Keratinocyte (primary cell): Measurements from ENCODE around the gene COL11A1. TPM values are rescaled to one million over a fixed set of nuclear protein-coding genes. Genes with fewer than 3 reads are reported as not detected.

Source experiments
- DNase-seq: peaks from one replicate; pipeline ENCODE4 v3.0.0-alpha.2; 2011; ENCODE audit warnings: low read depth, missing footprints, low spot score
- FAIRE-seq: peaks from 2 replicates; lab custom pipeline; 2011; peaks lifted over from hg19 to GRCh38; lab: Jason Lieb, UNC
- H2AFZ ChIP-seq: 2 replicates; pipeline ENCODE4 v1.6.0; 2012; ENCODE audit warnings: low read length, control low read depth, inconsistent platforms; ENCODE audit not compliant: control insufficient read depth
- H3K27ac ChIP-seq: 2 replicates; pipeline ENCODE4 v1.5.1; 2011; ENCODE audit warnings: low read length; ENCODE audit not compliant: control insufficient read depth, insufficient read depth
- H3K27me3 ChIP-seq: 3 replicates; pipeline ENCODE4 v1.6.0; 2011; ENCODE audit warnings: low read length; ENCODE audit not compliant: control insufficient read depth, insufficient read depth; ENCODE audit errors: extremely low read depth
- H3K36me3 ChIP-seq, 2 experiments: 2 replicates in 1 of 2; 3 replicates in 1 of 2; pipeline ENCODE4 v1.5.1; 2011; ENCODE audit warnings: low read length in 2 of 2, mild to moderate bottlenecking in 1 of 2; ENCODE audit not compliant: control insufficient read depth in 2 of 2, insufficient read depth in 2 of 2; ENCODE audit errors: extremely low read depth in 1 of 2
- H3K4me1 ChIP-seq: 3 replicates; pipeline ENCODE4 v1.5.1; 2011; ENCODE audit warnings: low read length; ENCODE audit not compliant: control insufficient read depth, insufficient read depth; ENCODE audit errors: extremely low read depth
- H3K4me2 ChIP-seq: 3 replicates; pipeline ENCODE4 v1.6.0; 2011; ENCODE audit warnings: low read depth, low read length; ENCODE audit not compliant: control insufficient read depth, insufficient read depth; ENCODE audit errors: extremely low read depth
- H3K4me3 ChIP-seq, 3 experiments: fragments of 200-600 bp in 1 of 3; sonication (generic) in 1 of 3; 2 replicates in 2 of 3; 3 replicates in 1 of 3; pipeline ENCODE4 v1.5.1; 2011 to 2016; ENCODE audit warnings: low read length in 3 of 3, mild to moderate bottlenecking in 3 of 3, control low read depth in 2 of 3, inconsistent platforms in 1 of 3, low read depth in 1 of 3, mixed read lengths in 1 of 3, mixed run types in 1 of 3, moderate library complexity in 1 of 3; ENCODE audit not compliant: control insufficient read depth in 2 of 3, insufficient read depth in 2 of 3; ENCODE audit errors: extremely low read depth in 1 of 3
- H3K79me2 ChIP-seq: 2 replicates; pipeline ENCODE4 v1.6.0; 2012; ENCODE audit warnings: low read length; ENCODE audit not compliant: control insufficient read depth, insufficient read depth
- H3K9ac ChIP-seq: 3 replicates; pipeline ENCODE4 v1.6.0; 2011; ENCODE audit warnings: low read length; ENCODE audit not compliant: control insufficient read depth, insufficient read depth; ENCODE audit errors: extremely low read depth
- H3K9me1 ChIP-seq: 3 replicates; pipeline ENCODE4 v1.6.0; 2011; ENCODE audit warnings: low read length; ENCODE audit not compliant: control insufficient read depth, insufficient read depth; ENCODE audit errors: extremely low read depth
- H3K9me3 ChIP-seq: 2 replicates; pipeline ENCODE4 v1.5.1; 2012; ENCODE audit warnings: low read depth, low read length; ENCODE audit not compliant: control insufficient read depth
- H4K20me1 ChIP-seq: 3 replicates; pipeline ENCODE4 v1.6.0; 2011; ENCODE audit warnings: low read length; ENCODE audit not compliant: control insufficient read depth, insufficient read depth; ENCODE audit errors: extremely low read depth
- CTCF ChIP-seq, 3 experiments: IDR thresholded peaks in 1 of 3; conservative IDR thresholded peaks in 1 of 3; optimal IDR thresholded peaks in 1 of 3; 2 replicates in 2 of 3; 3 replicates in 1 of 3; pipeline versions ENCODE3 to v1.5.1; 2011; ENCODE audit warnings: low read length in 3 of 3, mild to moderate bottlenecking in 3 of 3, moderate library complexity in 2 of 3, control low read depth in 1 of 3, inconsistent platforms in 1 of 3; ENCODE audit not compliant: insufficient read depth in 2 of 3; ENCODE audit errors: extremely low read depth in 1 of 3
- EZH2 ChIP-seq: IDR thresholded peaks from one replicate; pipeline ENCODE4 v1.6.1; 2012; ENCODE audit warnings: inconsistent platforms, mild to moderate bottlenecking, low read length, moderate library complexity
- dilution Hi-C: fragments of 300-500 bp; cut with MboI; formaldehyde crosslinking; loops from one replicate; pipeline ENCODE4 v1.7.0; 2020; ENCODE audit warnings: low sequenced_read_pairs; ENCODE audit not compliant: extremely low pct_ligation_motif_present
- polyA plus RNA-seq, 5 experiments: library from polyadenylated mRNA; depleted of rRNA in 3 of 5; stranded (reverse) in 3 of 5; stranded (forward) in 1 of 5; unstranded in 1 of 5; fragments of >200 nt; gene quantifications; 1 replicate in 1 of 5; 2 replicates in 3 of 5; 3 replicates in 1 of 5; pipeline versions ENCODE4 v1.2.1 to v1.2.3, GENCODE V29; 2011 to 2012; ENCODE audit warnings: missing spikeins in 2 of 5, low read depth in 1 of 5, low replicate concordance in 1 of 5

COL11A1 gene
- polyA plus RNA-seq, 1 donor (not counting 4 experiments of a cell fraction or from before 2014, with no cell fraction given) = 0.37 TPM

- Histone ChIP-seq H3K36me3 (no peaks in the 10 kb centered on the region), H4K20me1 (no peaks in the 10 kb centered on the region), H3K4me3 (no peak overlapping the region), H3K79me2 (no peaks in the 10 kb centered on the region), H3K9ac (no peak overlapping the region), H3K4me1 (no peaks in the 10 kb centered on the region), H2AFZ (no peak overlapping the region), H3K4me2 (no peak overlapping the region), H3K9me3 (no peaks in the 10 kb centered on the region), H3K27ac (no peak overlapping the region), H3K9me1 (no peaks in the 10 kb centered on the region), H3K27me3 (no peaks in the 10 kb centered on the region)
- dilution Hi-C loops = no loop called here
- TF ChIP-seq EZH2 = no peak
- TF ChIP-seq CTCF (optimal IDR thresholded peaks at IDR 0.05 in 1 of 3, IDR thresholded peaks at IDR 0.05 in 1 of 3, conservative IDR thresholded peaks at IDR 0.05 in 1 of 3; ENCODE audit: extremely low read depth in 1 of 3, insufficient read depth in 2 of 3, low read length in 3 of 3) = no peak
- DNase-seq = no peak
- FAIRE-seq = no peak
Measured at GRCh38 chr1:102851616-102852015, 256.7 kb downstream of the COL11A1 start.

GRCh38 chr1:102842606-102843005 lies 265.7 kb downstream of the COL11A1 start:
- H3K4me3 ChIP-seq = no peak overlapping the region
- TF ChIP-seq CTCF (optimal IDR thresholded peaks at IDR 0.05 in 1 of 3, IDR thresholded peaks at IDR 0.05 in 1 of 3, conservative IDR thresholded peaks at IDR 0.05 in 1 of 3; ENCODE audit: extremely low read depth in 1 of 3, insufficient read depth in 2 of 3, low read length in 3 of 3) = no peak
- TF ChIP-seq EZH2 = no peak
- H3K4me2 ChIP-seq = no peak overlapping the region
- no peaks in the 10 kb centered on the region for H3K27me3 ChIP-seq
- H3K79me2 ChIP-seq = no peaks in the 10 kb centered on the region
- H4K20me1 ChIP-seq = no peaks in the 10 kb centered on the region
- H2AFZ ChIP-seq = no peak overlapping the region
- dilution Hi-C loops = no loop called here
- no peaks in the 10 kb centered on the region for H3K9me1 ChIP-seq
- H3K9me3 ChIP-seq = no peaks in the 10 kb centered on the region
- H3K27ac ChIP-seq = no peak overlapping the region
- H3K36me3 ChIP-seq = no peaks in the 10 kb centered on the region
- no peak overlapping the region for H3K9ac ChIP-seq
- FAIRE-seq (no peak), DNase-seq (no peak)
- no peaks in the 10 kb centered on the region for H3K4me1 ChIP-seq
